Osteoblast (primary cell): ENCODE measurements around the gene ARF3. TPM values are rescaled to one million over a fixed set of nuclear protein-coding genes. Genes with fewer than 3 reads are reported as not detected.

Experiments used
- DNase-seq: peaks from one replicate; pipeline ENCODE4 v3.0.0; 2011; ENCODE audit warnings: low spot score, mixed read lengths; ENCODE audit not compliant: insufficient read length; ENCODE audit errors: missing footprints
- H2AFZ ChIP-seq: 2 replicates; pipeline ENCODE4 v1.6.0; 2011; ENCODE audit warnings: mild to moderate bottlenecking, low read length
- H3K27ac ChIP-seq: 2 replicates; pipeline ENCODE4 v1.5.1; 2011; ENCODE audit warnings: mild to moderate bottlenecking, low read depth, low read length, moderate library complexity
- H3K27me3 ChIP-seq: 2 replicates; pipeline ENCODE4 v1.6.0; 2012; ENCODE audit warnings: mild to moderate bottlenecking, control low read depth, inconsistent platforms, low read length, moderate library complexity; ENCODE audit not compliant: insufficient read depth
- H3K36me3 ChIP-seq: 2 replicates; pipeline ENCODE4 v1.5.1; 2011; ENCODE audit warnings: mild to moderate bottlenecking, low read length, control low read depth, moderate library complexity; ENCODE audit not compliant: insufficient read depth
- H3K4me1 ChIP-seq: 2 replicates; pipeline ENCODE4 v1.5.1; 2011; ENCODE audit warnings: mild to moderate bottlenecking, low read length, control low read depth, moderate library complexity; ENCODE audit not compliant: insufficient read depth
- H3K4me2 ChIP-seq: 2 replicates; pipeline ENCODE4 v1.6.0; 2011; ENCODE audit warnings: mild to moderate bottlenecking, low read length; ENCODE audit not compliant: insufficient read depth
- H3K4me3 ChIP-seq: fragments of 200-600 bp; sonication (generic); 3 replicates; pipeline ENCODE4 v1.5.1; 2012; ENCODE audit warnings: mild to moderate bottlenecking, low read length, inconsistent platforms; ENCODE audit not compliant: insufficient read depth
- H3K79me2 ChIP-seq: 2 replicates; pipeline ENCODE4 v1.6.0; 2012; ENCODE audit warnings: mild to moderate bottlenecking, low read length, control low read depth, inconsistent platforms; ENCODE audit not compliant: insufficient read depth
- H3K9me3 ChIP-seq: 2 replicates; pipeline ENCODE4 v1.5.1; 2011; ENCODE audit warnings: low read depth, low read length, control low read depth
- H4K20me1 ChIP-seq: 2 replicates; pipeline ENCODE4 v1.6.0; 2012; ENCODE audit warnings: mild to moderate bottlenecking, low read length, control low read depth; ENCODE audit not compliant: insufficient read depth
- total RNA-seq: library from RNA; depleted of rRNA; stranded (reverse); fragments of >200 nt; gene quantifications from 2 replicates; pipeline ENCODE4 v1.2.3, GENCODE V29; 2012
- TF ChIP-seq, protein P1 (sequence below): IDR thresholded peaks from 2 replicates; pipeline ENCODE4 v1.5.1; 2011; ENCODE audit warnings: mild to moderate bottlenecking, low read depth, low read length, moderate library complexity; ENCODE audit errors: extremely low read depth

The ARF3 gene
- total RNA-seq, 1 donor: 53.9 TPM

DNA sequence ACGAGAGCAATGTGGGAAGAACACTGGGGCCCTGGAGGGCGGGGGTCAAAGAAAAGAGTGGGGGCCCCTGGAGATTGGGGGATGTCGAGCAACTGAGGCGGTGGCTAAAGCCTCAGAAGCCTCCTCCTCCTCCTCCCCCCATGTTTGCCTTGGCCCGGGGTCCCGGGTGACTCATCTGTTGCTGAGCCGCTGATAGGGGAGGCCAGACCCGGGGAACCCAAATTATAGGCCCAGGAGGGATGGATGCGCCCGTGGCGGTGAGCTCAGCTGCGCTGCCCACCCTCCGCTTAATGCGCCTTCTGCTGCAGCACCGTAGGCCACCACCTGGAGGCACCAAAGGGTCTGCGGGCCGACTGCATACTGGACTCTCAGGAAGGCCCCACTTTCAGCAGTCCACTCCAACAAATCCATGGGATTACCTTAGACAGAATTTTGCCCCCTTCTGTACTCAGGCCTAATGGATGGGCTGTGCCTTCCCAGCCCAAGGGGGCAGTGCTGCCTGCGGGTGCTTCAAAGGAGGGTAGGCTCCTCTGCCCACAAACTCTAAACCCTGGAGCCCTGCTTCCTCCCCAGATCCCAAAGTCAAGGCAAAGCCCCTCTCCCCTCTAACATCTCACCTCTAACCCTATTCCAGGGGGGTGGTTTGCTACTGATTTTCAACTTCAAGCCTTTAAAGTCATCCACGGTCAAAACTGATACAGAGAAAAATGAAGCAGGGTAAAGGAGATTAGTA lies 16.8 kb upstream of the ARF3 start:
- H3K4me1 ChIP-seq: peaks cover 52% of the 10 kb centered on the region

DNA sequence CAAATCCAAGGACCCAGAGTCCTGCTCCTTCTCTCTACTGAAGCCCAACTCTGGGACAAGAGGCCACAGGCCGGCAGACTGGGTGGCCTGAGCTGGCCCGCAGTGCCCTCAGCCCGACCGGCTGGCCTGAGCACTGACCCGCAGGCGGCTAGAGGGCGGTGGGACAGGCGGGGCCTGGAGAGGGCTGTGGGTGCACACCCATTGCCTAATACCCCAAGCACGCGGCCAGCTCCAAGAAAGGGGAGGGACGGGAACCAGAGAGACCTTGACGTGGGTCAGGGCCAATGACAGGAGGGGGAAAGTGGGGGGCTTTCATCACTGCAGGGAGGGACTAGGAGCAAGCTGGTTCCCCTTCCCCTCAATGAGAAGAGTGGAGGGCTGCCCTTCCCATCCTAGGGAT lies 16.2 kb upstream of the ARF3 start:
- no peak overlapping the region for H3K4me3 ChIP-seq
- H3K27me3 ChIP-seq: peaks cover 39% of the 10 kb centered on the region
- H3K4me2 ChIP-seq: peak overlapping the region; percentile 64
- H3K27ac ChIP-seq: peak overlapping the region; percentile 7
- H3K4me1 ChIP-seq: peaks cover 50% of the 10 kb centered on the region
- no peaks in the 10 kb centered on the region for H3K9me3 ChIP-seq
- no peaks in the 10 kb centered on the region for H3K36me3 ChIP-seq
- TF ChIP-seq, protein P1, sequence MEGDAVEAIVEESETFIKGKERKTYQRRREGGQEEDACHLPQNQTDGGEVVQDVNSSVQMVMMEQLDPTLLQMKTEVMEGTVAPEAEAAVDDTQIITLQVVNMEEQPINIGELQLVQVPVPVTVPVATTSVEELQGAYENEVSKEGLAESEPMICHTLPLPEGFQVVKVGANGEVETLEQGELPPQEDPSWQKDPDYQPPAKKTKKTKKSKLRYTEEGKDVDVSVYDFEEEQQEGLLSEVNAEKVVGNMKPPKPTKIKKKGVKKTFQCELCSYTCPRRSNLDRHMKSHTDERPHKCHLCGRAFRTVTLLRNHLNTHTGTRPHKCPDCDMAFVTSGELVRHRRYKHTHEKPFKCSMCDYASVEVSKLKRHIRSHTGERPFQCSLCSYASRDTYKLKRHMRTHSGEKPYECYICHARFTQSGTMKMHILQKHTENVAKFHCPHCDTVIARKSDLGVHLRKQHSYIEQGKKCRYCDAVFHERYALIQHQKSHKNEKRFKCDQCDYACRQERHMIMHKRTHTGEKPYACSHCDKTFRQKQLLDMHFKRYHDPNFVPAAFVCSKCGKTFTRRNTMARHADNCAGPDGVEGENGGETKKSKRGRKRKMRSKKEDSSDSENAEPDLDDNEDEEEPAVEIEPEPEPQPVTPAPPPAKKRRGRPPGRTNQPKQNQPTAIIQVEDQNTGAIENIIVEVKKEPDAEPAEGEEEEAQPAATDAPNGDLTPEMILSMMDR: no peak
- no peak overlapping the region for H2AFZ ChIP-seq
- H3K79me2 ChIP-seq: no peaks in the 10 kb centered on the region
- DNase-seq: peak; percentile 96
- H4K20me1 ChIP-seq: peaks cover 4% of the 10 kb centered on the region

More for the DNA sequence above, 16.8 kb upstream of the ARF3 start:
- H3K36me3 ChIP-seq: no peaks in the 10 kb centered on the region
- H3K27ac ChIP-seq: peak overlapping the region; percentile 7
- TF ChIP-seq, protein P1: peak; percentile 77
- peaks cover 39% of the 10 kb centered on the region for H3K27me3 ChIP-seq
- H3K4me2 ChIP-seq: peak overlapping the region; percentile 64
- H3K79me2 ChIP-seq: no peaks in the 10 kb centered on the region
- DNase-seq: peak; percentile 98
- H4K20me1 ChIP-seq: peaks cover 4% of the 10 kb centered on the region
- peak overlapping the region; percentile 71 for H2AFZ ChIP-seq
- no peaks in the 10 kb centered on the region for H3K9me3 ChIP-seq
- H3K4me3 ChIP-seq: no peak overlapping the region

GRCh38 chr12:48972952-48973483 lies 15.7 kb upstream of the ARF3 start:
- no peak overlapping the region for H3K4me3 ChIP-seq
- no peaks in the 10 kb centered on the region for H3K9me3 ChIP-seq
- peak overlapping the region; percentile 64 for H3K4me2 ChIP-seq
- no peaks in the 10 kb centered on the region for H3K36me3 ChIP-seq
- H3K79me2 ChIP-seq: no peaks in the 10 kb centered on the region
- H3K27me3 ChIP-seq: peaks cover 34% of the 10 kb centered on the region
- H3K27ac ChIP-seq: no peak overlapping the region
- H2AFZ ChIP-seq: no peak overlapping the region
- peak; percentile 79 for DNase-seq
- peaks cover 4% of the 10 kb centered on the region for H4K20me1 ChIP-seq
- TF ChIP-seq, protein P1: no peak
- peaks cover 47% of the 10 kb centered on the region for H3K4me1 ChIP-seq

DNA sequence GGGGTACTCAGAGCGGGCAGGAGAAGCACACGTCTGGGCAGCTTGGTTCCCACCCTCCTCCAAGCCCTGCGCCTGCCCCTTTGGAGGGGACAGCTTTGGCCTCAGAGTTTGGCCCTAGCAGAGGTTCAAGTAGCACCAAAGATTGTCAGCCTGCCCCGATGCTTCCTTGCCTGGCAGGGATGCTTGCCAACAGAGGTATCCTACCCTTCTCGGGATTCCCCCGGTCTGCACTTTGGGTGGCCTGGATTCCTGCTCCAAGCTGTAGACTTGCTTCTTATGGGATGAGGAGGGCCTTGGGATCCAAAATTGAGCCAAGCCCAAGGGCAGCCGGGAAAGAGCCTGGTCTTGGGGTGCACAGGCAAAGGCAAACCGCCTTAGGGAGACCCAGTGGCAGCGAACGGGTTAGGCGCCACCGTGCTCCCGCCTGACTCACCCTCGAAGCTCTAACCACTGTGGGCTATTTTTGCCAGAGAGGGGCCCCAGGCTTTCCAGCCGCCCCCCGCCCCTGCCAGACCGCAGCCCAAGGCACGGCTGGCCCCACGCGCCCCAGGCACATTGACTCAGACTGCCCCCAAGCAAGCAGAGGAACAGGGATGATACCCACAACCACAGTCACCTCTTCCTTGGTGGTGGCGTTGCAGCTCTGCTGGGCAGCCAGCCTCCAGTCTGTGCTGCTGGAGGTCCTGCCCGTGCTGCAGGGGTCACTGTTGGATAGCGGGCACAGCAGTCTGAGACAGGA lies 15.1 kb upstream of the ARF3 start:
- Histone ChIP-seq H4K20me1 (peaks cover 4% of the 10 kb centered on the region), H3K27ac (no peak overlapping the region), H3K4me1 (peaks cover 42% of the 10 kb centered on the region), H3K4me3 (no peak overlapping the region), H3K9me3 (no peaks in the 10 kb centered on the region), H3K4me2 (peak overlapping the region; percentile 73), H3K36me3 (no peaks in the 10 kb centered on the region), H3K27me3 (peaks cover 34% of the 10 kb centered on the region), H2AFZ (peak overlapping the region; percentile 10), H3K79me2 (no peaks in the 10 kb centered on the region)
- peak; percentile 90 for DNase-seq
- TF ChIP-seq, protein P1: no peak
